ENCODE results near the gene SELENOS. TPM values are rescaled to one million over a fixed set of nuclear protein-coding genes. Genes with fewer than 3 reads are reported as not detected.

The SELENOS gene
- total and polyA plus RNA-seq, 9 of the 15 experiments (the other 6 are each of a cell fraction or from before 2014, with no cell fraction given) = 24.9 to 57.4 (median 47.9) TPM

GRCh38 chr15:101277943-101278564 lies 769 bp upstream of the SELENOS start (continued):
- no peak for TF ChIP-seq ELF1 (tag; IDR thresholded peaks at IDR 0.05)
- no peak for TF ChIP-seq KLF13 (tag; IDR thresholded peaks at IDR 0.05; ENCODE audit: borderline replicate concordance, low read depth)
- TF ChIP-seq DMBX1 (CRISPR knock-in tag; IDR thresholded peaks at IDR 0.05; ENCODE audit: borderline replicate concordance) = no peak
- TF ChIP-seq ZNF639 (CRISPR knock-in tag; conservative IDR thresholded peaks at IDR 0.05 in 1 of 2, IDR thresholded peaks at IDR 0.05 in 1 of 2) = no peak
- TF ChIP-seq CEBPB (tag; IDR thresholded peaks at IDR 0.05) = no peak

GRCh38 chr15:101276501-101277037 lies 716 bp downstream of the SELENOS start:
- intact Hi-C loops (cut with micrococcal nuclease) (loop anchor here (5.0 kb wide), 1 partner anchor 259 kb away; no protein-coding TSS in a partner anchor), in situ Hi-C loops (cut with MboI) (no loop called here)
- Histone ChIP-seq H3K9me1 (ENCODE audit: control insufficient read depth, insufficient read depth, low read length) (no peaks in the 10 kb centered on the region), H3K27me3 (ENCODE audit: control insufficient read depth in 2 of 2, insufficient read depth in 2 of 2, low read length in 2 of 2) (no peaks in the 10 kb centered on the region), H3K4me2 (ENCODE audit: insufficient read depth, low read length) (peak overlapping the region; percentile 97), H3K27ac (ENCODE audit: extremely low read depth, low read depth, low read length) (peak overlapping the region; percentile 72), H2AFZ (ENCODE audit: low read depth, low read length) (peak overlapping the region; percentile 79), H3K79me2 (ENCODE audit: control insufficient read depth, insufficient read depth, low read length) (peaks cover 19% of the 10 kb centered on the region), H3K4me3 (peak overlapping the region; percentile 98), H3K9me3 (replicated peaks; ENCODE audit: control insufficient read depth, insufficient read depth, low read depth, low read length) (no peaks in the 10 kb centered on the region), H3K36me3 (ENCODE audit: control insufficient read depth, insufficient read depth, low read length) (peaks cover 61% of the 10 kb centered on the region), H3K9ac (ENCODE audit: insufficient read depth in 1 of 2, low read depth in 2 of 2, low read length in 2 of 2) (peak overlapping the region; percentile 92 to 97), H3K4me1 (replicated peaks in 1 of 2; ENCODE audit: control insufficient read depth in 2 of 2, insufficient read depth in 2 of 2, low read length in 2 of 2) (peaks cover 6 to 10% of the 10 kb centered on the region in 2 experiments; a peak in 4 of 5 replicates), H4K20me1 (replicated peaks; ENCODE audit: control insufficient read depth, insufficient read depth, low read length) (peaks cover 11% of the 10 kb centered on the region; the same call in 1 of the 2 replicates)
- FAIRE-seq (peak; percentile 42), ATAC-seq (peak; percentile 62), DNase-seq (ENCODE audit: extremely low read depth in 1 of 4, low spot score in 3 of 4) (peak in 3 of 4 experiments; percentile 42 to 49 (median 45))
- no TSS peak for BruUV-seq (replicated peaks)
- ChIA-PET POLR2A (interaction anchor here (1.3 kb wide), 1 partner anchor 9 kb away, joined by 8 read pairs; no protein-coding TSS in a partner anchor), CTCF (ENCODE audit: low intra/inter-chr PET ratio) (interaction anchor here (0.6 kb wide), 1 partner anchor 186 kb away, joined by 4 read pairs; no protein-coding TSS in a partner anchor)
- WGBS (ENCODE audit: insufficient coverage, low coverage, missing lambda C conversion rate) = 7% methylated on average over 13 of the region's 14 CpGs
- 0 out of 4 replicates have a peak, but pooled peaks of 1 of the 2 experiments have one; percentile 13 for TF ChIP-seq SIN3A (IDR thresholded peaks at IDR 0.05; ENCODE audit: borderline replicate concordance in 2 of 2, control insufficient read depth in 1 of 2, low read depth in 2 of 2, low read length in 2 of 2)
- TF ChIP-seq ATF2 (CRISPR knock-in tag; IDR thresholded peaks at IDR 0.05) = 0 out of 2 replicates have a peak, but pooled peaks have one; percentile 6
- no peak for TF ChIP-seq CTBP1 (IDR thresholded peaks at IDR 0.05; ENCODE audit: borderline replicate concordance)
- TF ChIP-seq HMBOX1 (IDR thresholded peaks at IDR 0.05) = 0 out of 2 replicates have a peak, but pooled peaks have one; percentile 14
- no peak for TF ChIP-seq SPI1 (IDR thresholded peaks at IDR 0.05; ENCODE audit: borderline replicate concordance, low read depth, low read length)

Data from K562 (cell line).